ENCODE measurements around the gene SLC25A26. TPM values are rescaled to one million over a fixed set of nuclear protein-coding genes. Genes with fewer than 3 reads are reported as not detected.

Gene SLC25A26
- total and polyA plus RNA-seq, 2 of the 13 experiments (the other 11 are each of a cell fraction or from before 2014, with no cell fraction given) = 23.1 to 32.7 TPM

DNA sequence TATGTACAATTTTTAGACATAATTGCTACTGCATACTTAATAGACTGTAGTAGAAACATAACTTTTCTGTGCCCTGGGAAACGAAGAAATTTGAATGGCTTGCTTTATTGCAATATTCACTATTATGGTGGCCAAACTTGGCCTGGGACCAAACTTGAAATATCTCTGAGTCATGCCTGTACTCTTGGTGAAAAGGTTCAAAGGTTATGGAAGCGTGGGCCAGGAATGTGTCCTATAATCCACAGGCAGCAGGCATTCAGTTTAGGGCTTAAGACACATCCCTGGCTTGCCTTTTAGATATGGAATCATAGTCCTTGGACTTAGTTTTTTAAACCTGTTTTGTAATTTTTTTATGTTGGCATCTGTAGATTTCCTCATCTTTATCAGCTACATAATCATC is 155.8 kb downstream of the SLC25A26 start (continued):
- TF ChIP-seq HNF4G (IDR thresholded peaks at IDR 0.05; ENCODE audit: borderline replicate concordance, low read depth, low read length) (peak; percentile 80), HNF4G (CRISPR knock-in tag; IDR thresholded peaks at IDR 0.05; ENCODE audit: borderline replicate concordance, low read depth) (no peak; the same call in 1 of the 2 replicates), NCOR1 (IDR thresholded peaks at IDR 0.05; ENCODE audit: borderline replicate concordance, low read length) (peak; percentile 71; the same call in 1 of the 2 replicates), NR2F1 (CRISPR knock-in tag; IDR thresholded peaks at IDR 0.05) (peak in 1 of 2 experiments; percentile 73; a peak in 2 of 4 replicates), ATF3 (CRISPR knock-in tag; IDR thresholded peaks at IDR 0.05) (peak; percentile 68; the same call in 1 of the 2 replicates), SOX5 (CRISPR knock-in tag; IDR thresholded peaks at IDR 0.05; ENCODE audit: borderline replicate concordance) (peak; percentile 24; the same call in 1 of the 2 replicates), MXI1 (IDR thresholded peaks at IDR 0.05; ENCODE audit: borderline replicate concordance, low read depth, low read length) (peak; percentile 10; the same call in 1 of the 3 replicates), ZNF24 (IDR thresholded peaks at IDR 0.05) (0 out of 2 replicates have a peak, but pooled peaks have one; percentile 18), SAP130 (CRISPR knock-in tag; IDR thresholded peaks at IDR 0.05; ENCODE audit: low read depth) (0 out of 2 replicates have a peak, but pooled peaks have one; percentile 29), TCF7 (IDR thresholded peaks at IDR 0.05; ENCODE audit: low read depth) (0 out of 2 replicates have a peak, but pooled peaks have one; percentile 10), RCOR2 (CRISPR knock-in tag; IDR thresholded peaks at IDR 0.05) (peak; percentile 37; the same call in 1 of the 2 replicates), CEBPG (CRISPR knock-in tag; IDR thresholded peaks at IDR 0.05) (peak; percentile 57; the same call in 1 of the 2 replicates), NFIC (IDR thresholded peaks at IDR 0.05; ENCODE audit: low read length) (peak; percentile 62; the same call in 1 of the 2 replicates), ZMYM4 (CRISPR knock-in tag; IDR thresholded peaks at IDR 0.05) (peak; percentile 79), FOSL2 (CRISPR knock-in tag; IDR thresholded peaks at IDR 0.05) (peak; percentile 96), ATAD3A (CRISPR knock-in tag; IDR thresholded peaks at IDR 0.05) (no peak), NFIB (CRISPR knock-in tag; IDR thresholded peaks at IDR 0.05; ENCODE audit: borderline replicate concordance) (no peak), GATAD2A (CRISPR knock-in tag; IDR thresholded peaks at IDR 0.05) (peak; percentile 70), EHMT2 (IDR thresholded peaks at IDR 0.05; ENCODE audit: borderline replicate concordance, low read depth, low read length) (peak; percentile 72; the same call in 1 of the 2 replicates), ZNF879 (CRISPR knock-in tag; IDR thresholded peaks at IDR 0.05) (no peak), ZBTB2 (CRISPR knock-in tag; IDR thresholded peaks at IDR 0.05; ENCODE audit: low read depth) (no peak), DPF2 (CRISPR knock-in tag; IDR thresholded peaks at IDR 0.05; ENCODE audit: borderline replicate concordance, low read depth) (peak; percentile 26; the same call in 1 of the 2 replicates), ZNF136 (CRISPR knock-in tag; IDR thresholded peaks at IDR 0.05; ENCODE audit: low read depth) (0 out of 2 replicates have a peak, but pooled peaks have one; percentile 35), FOXC1 (CRISPR knock-in tag; IDR thresholded peaks at IDR 0.05; ENCODE audit: borderline replicate concordance) (no peak), MLX (CRISPR knock-in tag; IDR thresholded peaks at IDR 0.05) (no peak)
